Measurements from ENCODE around the gene TSR2. TPM values are rescaled to one million over a fixed set of nuclear protein-coding genes. Genes with fewer than 3 reads are reported as not detected.

TSR2 gene
- total and polyA plus RNA-seq, 10 of the 15 experiments (the other 5 are each of a cell fraction or from before 2014, with no cell fraction given): 8.5 to 73.2 (median 30.8) TPM

DNA sequence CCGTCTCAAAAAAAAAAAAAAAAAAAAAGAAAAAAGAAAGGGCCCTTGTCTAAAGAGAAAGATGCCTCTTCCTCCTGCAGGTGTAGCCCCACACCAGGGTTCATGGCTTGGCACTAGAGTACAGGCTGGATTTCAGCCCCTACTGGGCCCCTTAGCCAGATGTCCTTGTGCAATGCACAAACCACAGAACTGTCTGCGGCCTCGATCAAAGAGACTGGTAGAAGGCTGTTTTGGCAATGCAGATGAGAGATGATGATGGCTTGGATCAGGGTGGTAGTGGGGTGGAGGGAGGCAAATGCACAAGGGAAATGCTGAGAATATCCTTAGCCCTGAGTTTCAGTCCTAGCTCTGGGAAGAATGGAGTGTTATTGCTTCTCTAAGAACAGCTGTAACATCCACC lies 26.5 kb upstream of the TSR2 start:
- Histone ChIP-seq H3K79me2 (ENCODE audit: control insufficient read depth, insufficient read depth, low read length) (no peaks in the 10 kb centered on the region), H3K4me1 (ENCODE audit: control insufficient read depth, insufficient read depth, low read length) (no peaks in the 10 kb centered on the region), H3K4me3 (no peak overlapping the region), H2AFZ (ENCODE audit: control insufficient read depth, low read depth, low read length) (no peak overlapping the region), H3K36me3 (ENCODE audit: control insufficient read depth in 2 of 2, insufficient read depth in 2 of 2, low read length in 1 of 2) (no peaks in the 10 kb centered on the region), H3K4me2 (ENCODE audit: control insufficient read depth, insufficient read depth) (no peak overlapping the region), H4K20me1 (ENCODE audit: control insufficient read depth, insufficient read depth) (no peaks in the 10 kb centered on the region), H3K27ac (ENCODE audit: control insufficient read depth, insufficient read depth) (no peak overlapping the region), H3K9ac (ENCODE audit: control insufficient read depth, insufficient read depth, low read length) (no peak overlapping the region), H3K9me3 (replicated peaks; ENCODE audit: control insufficient read depth, insufficient read depth, low read length) (no peaks in the 10 kb centered on the region), H3K27me3 (replicated peaks in 1 of 2; ENCODE audit: control insufficient read depth in 2 of 2, insufficient read depth in 2 of 2, low read length in 1 of 2) (no peaks in the 10 kb centered on the region)
- SMC1A ChIA-PET (ENCODE audit: uncharacterized antibody, unreplicated experiment): no interaction called here
- no peak for ATAC-seq
- CTCF ChIA-PET: no interaction called here
- RAD21 ChIA-PET (ENCODE audit: unreplicated experiment): no interaction called here
- POLR2A ChIA-PET: no interaction called here
- in situ Hi-C loops (cut with MboI) (no loop called here), intact Hi-C loops (cut with micrococcal nuclease; ENCODE audit: unreplicated experiment) (no loop called here)
- BruUV-seq (replicated peaks): no TSS peak
- peak; percentile 40; the same call in 1 of the 2 replicates for TF ChIP-seq RUNX3 (IDR thresholded peaks at IDR 0.05; ENCODE audit: low read length)
- TF ChIP-seq TCF7 (IDR thresholded peaks at IDR 0.05; ENCODE audit: borderline replicate concordance): 0 out of 2 replicates have a peak, but pooled peaks have one; percentile 47
- no peak for TF ChIP-seq NFXL1 (IDR thresholded peaks at IDR 0.05; ENCODE audit: borderline replicate concordance)
- no peak for TF ChIP-seq CHD2 (IDR thresholded peaks at IDR 0.05; ENCODE audit: borderline replicate concordance, low read depth, low read length)
- TF ChIP-seq MYB (IDR thresholded peaks at IDR 0.05; ENCODE audit: borderline replicate concordance, low read depth, low read length): no peak
- no peak for DNase-seq (ENCODE audit: low read depth, low spot score)
- WGBS (ENCODE audit: insufficient coverage, insufficient replicate concordance, low lambda C conversion rate, missing lambda C conversion rate): 44% methylated on average over 2 of the region's 3 CpGs
- FAIRE-seq: no peak

DNA sequence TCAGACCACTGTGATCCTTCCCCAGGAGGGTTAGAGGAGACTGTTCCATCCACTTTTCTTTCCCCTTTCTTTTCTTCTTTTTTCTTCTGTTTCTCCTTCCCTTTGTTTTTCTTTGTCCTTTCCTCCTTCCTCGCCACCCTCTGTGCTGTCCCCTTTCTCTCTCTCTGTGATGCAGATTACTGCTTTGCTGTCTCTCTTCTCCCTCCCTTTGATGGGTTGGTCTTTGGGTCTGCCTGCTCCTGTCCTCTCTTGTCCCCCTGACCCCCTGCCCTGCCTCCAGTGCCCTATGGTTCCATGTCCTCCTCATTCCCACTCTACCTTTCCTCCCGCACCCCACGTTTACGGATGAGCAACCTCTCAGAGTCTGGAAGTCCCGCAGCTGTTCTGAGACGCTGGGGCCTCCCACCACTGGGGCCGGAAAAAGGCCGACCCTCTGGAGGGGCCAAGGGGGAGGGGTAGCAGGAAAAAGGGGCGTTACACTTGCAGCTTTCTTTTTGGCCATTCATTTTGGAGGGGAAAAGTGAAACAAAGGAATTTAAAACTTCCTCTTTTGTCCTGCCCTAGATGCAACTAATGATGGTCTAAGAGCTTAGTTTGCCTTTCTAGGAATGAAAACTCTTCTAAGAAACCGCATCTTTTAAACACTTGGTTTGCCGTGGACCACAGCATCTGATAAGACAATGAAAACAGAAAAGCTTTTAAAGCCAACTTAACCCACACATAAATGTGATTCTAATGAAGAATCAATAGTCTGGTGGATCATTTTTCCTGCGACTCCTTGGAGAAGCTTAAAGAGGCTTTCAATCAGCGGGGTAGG lies 24.5 kb upstream of the TSR2 start:
- FAIRE-seq (no peak), ATAC-seq (no peak), DNase-seq (ENCODE audit: low read depth, low spot score) (no peak)
- RAD21 ChIA-PET (ENCODE audit: unreplicated experiment): no interaction called here
- H4K20me1 ChIP-seq (ENCODE audit: control insufficient read depth, insufficient read depth): no peaks in the 10 kb centered on the region
- H3K27ac ChIP-seq (ENCODE audit: control insufficient read depth, insufficient read depth): no peak overlapping the region
- no peaks in the 10 kb centered on the region for H3K27me3 ChIP-seq (replicated peaks in 1 of 2; ENCODE audit: control insufficient read depth in 2 of 2, insufficient read depth in 2 of 2, low read length in 1 of 2)
- intact Hi-C loops (cut with micrococcal nuclease; ENCODE audit: unreplicated experiment) (no loop called here), in situ Hi-C loops (cut with MboI) (no loop called here)
- H3K9ac ChIP-seq (ENCODE audit: control insufficient read depth, insufficient read depth, low read length): no peak overlapping the region
- SMC1A ChIA-PET (ENCODE audit: uncharacterized antibody, unreplicated experiment): no interaction called here
- WGBS (ENCODE audit: insufficient coverage, insufficient replicate concordance, low lambda C conversion rate, missing lambda C conversion rate): 34% methylated on average over 12 of the region's 13 CpGs
- POLR2A ChIA-PET: no interaction called here
- no peak for TF ChIP-seq SMARCA5 (IDR thresholded peaks at IDR 0.05)
- TF ChIP-seq RUNX3 (IDR thresholded peaks at IDR 0.05; ENCODE audit: low read length): peak; percentile 34; the same call in 1 of the 2 replicates
- no peaks in the 10 kb centered on the region for H3K4me1 ChIP-seq (ENCODE audit: control insufficient read depth, insufficient read depth, low read length)
- no peaks in the 10 kb centered on the region for H3K36me3 ChIP-seq (ENCODE audit: control insufficient read depth in 2 of 2, insufficient read depth in 2 of 2, low read length in 1 of 2)
- no peak overlapping the region for H3K4me2 ChIP-seq (ENCODE audit: control insufficient read depth, insufficient read depth)
- no peak overlapping the region for H2AFZ ChIP-seq (ENCODE audit: control insufficient read depth, low read depth, low read length)
- CTCF ChIA-PET: interaction anchor here (1.0 kb wide), 1 partner anchor 8 kb away, joined by 3 read pairs; no protein-coding TSS in a partner anchor
- no TSS peak for BruUV-seq (replicated peaks)
- H3K79me2 ChIP-seq (ENCODE audit: control insufficient read depth, insufficient read depth, low read length): no peaks in the 10 kb centered on the region
- no peaks in the 10 kb centered on the region for H3K9me3 ChIP-seq (replicated peaks; ENCODE audit: control insufficient read depth, insufficient read depth, low read length)
- no peak overlapping the region for H3K4me3 ChIP-seq
